T47D (cell line): ENCODE data around the gene PRRG1.
"Not testable (repeated sequence)": the region's sequence is repeated elsewhere in the genome, so short reads cannot be mapped to it uniquely, and the experiment has no call there.

Experiments used
- DNase-seq, 2 experiments: peaks; one replicate each; pipeline versions ENCODE4 v3.0.0 to v3.0.0-alpha.2; 2011 to 2012; ENCODE audit warnings: low read depth in 1 of 2, low spot score in 1 of 2
- JUND ChIP-seq: IDR thresholded peaks from 2 replicates; pipeline ENCODE4 v1.6.1; 2012; ENCODE audit warnings: low read depth
- in situ Hi-C: cut with HindIII; loops from 2 replicates; pipeline ENCODE4 v1.10.0; 2016; ENCODE audit warnings: low sequenced_read_pairs, low pct_unique_long_range_greater_than_20kb

Gene PRRG1

DNA sequence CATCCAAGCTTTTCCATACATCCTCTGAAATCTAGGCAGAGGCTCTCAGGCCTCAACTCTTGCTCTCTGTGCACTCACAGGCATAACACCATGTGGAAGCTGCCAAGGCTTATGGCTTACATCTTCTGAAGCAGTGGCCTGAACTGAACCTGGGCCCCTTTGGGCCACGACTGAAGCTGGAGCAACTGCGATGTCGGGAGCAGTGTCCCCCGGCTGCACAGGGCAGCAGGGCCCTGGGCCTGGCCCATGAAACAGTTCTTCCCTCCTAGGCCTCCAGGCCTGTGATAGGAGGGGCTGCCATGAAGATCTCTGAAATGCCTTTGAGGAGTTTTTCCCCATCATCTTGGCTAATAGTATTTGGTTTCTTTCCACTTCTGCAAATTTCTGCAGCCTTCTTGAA lies 39.2 kb downstream of the PRRG1 start:
- no peak for TF ChIP-seq JUND
- in situ Hi-C loops: no loop called here
- no peak for DNase-seq

DNA sequence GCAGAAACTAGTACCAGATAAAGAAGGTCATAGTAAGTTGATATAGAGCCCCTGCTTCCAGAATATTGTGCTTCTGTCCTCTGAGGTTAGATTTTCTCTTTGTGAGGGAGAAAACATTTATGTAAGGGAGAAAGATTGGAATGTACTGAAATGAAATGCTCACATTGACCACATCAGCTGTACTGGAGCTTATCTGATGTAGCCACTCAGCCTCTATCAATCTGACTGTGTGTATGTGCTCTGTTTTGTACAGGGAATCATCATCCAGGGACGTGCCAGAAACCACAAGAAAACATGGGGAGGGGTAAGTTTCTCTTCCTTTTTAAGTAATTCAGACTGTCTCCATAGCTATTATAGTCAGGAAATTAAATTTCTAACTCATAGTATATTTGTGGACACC lies 56.8 kb downstream of the PRRG1 start:
- no peak for TF ChIP-seq JUND
- no peak for DNase-seq
- in situ Hi-C loops: no loop called here

DNA sequence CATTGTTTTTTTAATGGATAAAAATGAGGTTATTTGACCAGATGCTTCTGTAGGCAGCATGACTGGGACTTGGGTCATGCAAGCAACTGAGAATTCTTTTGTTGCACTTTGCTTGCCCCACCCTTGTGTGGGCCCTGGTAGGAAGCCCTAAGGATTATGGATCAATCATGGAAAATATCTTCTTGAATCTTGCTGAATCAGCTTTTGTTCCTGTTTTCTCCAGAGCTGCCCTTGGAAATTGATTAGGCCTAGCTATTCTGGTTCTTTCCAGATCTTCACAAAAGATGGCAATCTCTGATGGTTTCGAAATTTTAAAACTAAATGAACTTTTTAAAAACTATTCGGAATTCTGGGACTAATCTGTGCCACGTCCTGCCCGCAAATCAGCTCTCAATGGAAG lies 58.6 kb downstream of the PRRG1 start:
- in situ Hi-C loops: no loop called here
- TF ChIP-seq JUND: no peak

DNA sequence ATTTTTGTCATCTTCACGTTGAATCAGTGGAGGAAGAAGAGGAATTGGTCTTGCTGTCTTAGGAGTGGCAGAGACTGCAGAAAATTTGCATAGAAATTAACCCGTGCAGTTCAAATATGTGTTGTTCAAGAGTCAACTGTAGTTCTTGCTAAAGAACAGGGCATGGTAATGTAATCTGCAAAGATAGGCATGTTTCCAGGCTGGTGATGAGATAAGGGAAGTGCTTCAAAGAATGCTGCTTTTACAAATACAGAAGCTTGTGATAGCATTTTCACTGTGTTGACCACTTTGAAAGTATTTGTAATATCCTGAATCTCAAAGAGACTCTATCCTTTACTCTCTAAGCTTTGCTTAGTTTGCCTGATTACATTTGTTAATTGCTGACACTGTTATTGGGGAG lies 60.1 kb downstream of the PRRG1 start:
- in situ Hi-C loops: no loop called here
- no peak for DNase-seq
- TF ChIP-seq JUND: no peak

More for the DNA sequence above, 58.6 kb downstream of the PRRG1 start:
- no peak for DNase-seq

DNA sequence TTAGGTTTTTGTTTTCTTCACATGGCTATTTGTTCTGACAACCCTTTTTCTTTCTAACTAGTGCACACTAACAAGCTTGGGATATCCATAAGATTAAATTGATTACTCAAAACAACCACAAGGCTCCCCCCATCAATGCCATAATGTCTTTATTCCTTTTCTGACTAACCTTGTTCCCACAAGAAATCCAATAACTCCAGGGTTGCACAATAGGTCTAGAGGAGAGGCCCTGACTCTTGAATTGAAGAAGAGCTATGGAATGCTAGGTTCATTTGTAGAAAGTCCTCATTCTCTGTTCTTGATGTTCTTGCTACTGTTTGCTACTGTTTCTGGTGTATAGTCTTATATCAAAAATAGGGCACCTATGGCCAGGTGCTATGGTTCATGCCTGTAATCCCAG lies 71.0 kb downstream of the PRRG1 start:
- in situ Hi-C loops: no loop called here
- TF ChIP-seq JUND: no peak
- no peak for DNase-seq

DNA sequence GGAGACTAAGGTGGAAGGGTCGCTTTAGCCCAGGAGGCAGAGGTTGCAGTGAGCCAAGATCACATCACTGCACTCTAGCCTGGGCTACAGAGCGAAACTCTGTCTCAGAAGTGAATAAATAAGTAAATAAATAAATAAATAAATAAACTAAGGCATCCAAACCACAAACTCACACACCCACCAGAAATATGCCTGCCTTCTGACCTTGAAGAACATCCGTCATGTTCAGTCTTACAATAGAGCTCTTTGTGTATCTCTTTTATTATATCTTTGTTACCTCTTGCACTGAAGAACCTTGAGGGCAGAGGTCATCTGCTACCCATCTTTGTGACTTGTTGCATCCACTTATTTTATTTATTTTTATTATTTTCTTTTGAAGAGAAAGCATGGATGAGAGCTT lies 71.6 kb downstream of the PRRG1 start:
- in situ Hi-C loops: no loop called here
- TF ChIP-seq JUND: no peak
- DNase-seq: no peak

DNA sequence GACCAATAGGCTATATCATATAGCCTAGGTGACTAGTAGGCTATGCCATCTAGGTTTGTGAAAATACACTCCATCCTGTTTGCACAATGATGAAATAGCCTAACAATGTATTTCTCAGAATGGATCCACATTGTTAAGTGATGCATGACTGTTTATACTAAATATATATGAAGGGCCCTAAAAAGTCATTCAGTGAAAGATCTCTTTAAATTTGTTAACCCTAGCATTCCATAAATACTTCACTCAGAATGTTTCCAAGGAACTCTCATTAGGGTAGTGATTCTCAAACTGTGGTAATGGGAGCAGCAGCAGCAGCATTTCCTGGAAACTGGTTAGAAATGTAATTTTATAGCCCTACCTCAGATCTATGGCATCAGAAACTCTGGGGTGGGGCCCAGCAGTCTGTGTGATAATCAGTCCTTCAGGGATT lies 74.9 kb downstream of the PRRG1 start:
- TF ChIP-seq JUND: no peak
- no peak for DNase-seq
- in situ Hi-C loops: no loop called here

DNA sequence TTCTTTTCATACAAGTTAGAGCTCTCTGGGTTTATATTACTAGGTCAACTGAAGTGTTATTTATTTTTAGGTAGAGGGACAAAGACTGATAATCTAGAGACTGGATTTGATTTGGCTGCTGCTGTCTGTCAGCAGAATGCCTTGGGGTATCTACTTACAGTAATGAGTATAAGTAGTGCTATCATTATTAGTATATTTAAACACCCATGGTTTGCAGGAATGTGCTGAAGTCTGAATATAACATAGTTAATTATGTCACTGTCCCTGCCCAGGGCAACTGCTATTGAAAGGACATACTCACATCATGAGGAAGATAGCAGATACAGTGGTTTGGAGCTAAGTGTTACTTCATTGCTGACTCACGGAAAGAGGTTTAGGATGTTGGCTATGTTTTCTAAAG lies 76.2 kb downstream of the PRRG1 start:
- no peak for TF ChIP-seq JUND
- in situ Hi-C loops: no loop called here
- DNase-seq: no peak

DNA sequence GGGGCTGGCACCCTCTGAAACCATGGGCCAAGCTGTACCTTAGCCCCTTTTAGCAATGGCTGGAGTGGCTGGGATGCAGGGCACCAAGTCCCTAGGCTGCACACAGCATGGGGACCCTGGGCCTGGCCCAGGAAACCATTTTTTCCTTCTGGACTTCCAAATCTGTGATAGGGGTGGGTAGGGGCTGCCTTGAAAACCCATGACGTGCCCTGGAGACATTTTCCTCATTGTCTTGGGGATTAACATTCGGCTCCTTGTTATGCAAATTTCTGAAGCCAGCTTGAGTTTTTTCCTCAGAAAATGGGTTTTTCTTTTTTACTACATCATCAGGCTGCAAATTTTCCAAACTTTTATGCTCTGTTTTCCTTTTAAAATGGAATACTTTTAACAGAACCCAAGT lies 79.8 kb downstream of the PRRG1 start:
- DNase-seq, in situ Hi-C loops: not testable (repeated sequence)

DNA sequence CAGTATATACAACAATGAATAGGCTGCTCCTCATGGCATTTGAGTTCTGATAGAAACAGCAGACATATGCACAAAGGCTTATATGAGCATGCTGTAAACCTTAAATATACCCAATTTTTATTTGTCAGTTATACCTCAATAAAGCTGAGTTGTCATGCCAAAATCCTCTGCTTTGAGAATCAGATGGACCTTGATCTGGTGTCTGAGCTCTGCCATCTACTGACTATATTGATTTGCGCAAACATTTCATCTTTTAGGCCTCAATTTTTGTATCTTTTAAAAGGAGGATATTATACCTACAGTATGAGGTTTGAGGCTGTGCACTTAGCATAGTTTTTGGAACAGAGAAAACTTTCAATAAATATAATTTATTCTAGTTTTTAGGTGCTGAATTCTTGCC lies 85.2 kb downstream of the PRRG1 start:
- in situ Hi-C loops: no loop called here
- TF ChIP-seq JUND: no peak
- DNase-seq: no peak

DNA sequence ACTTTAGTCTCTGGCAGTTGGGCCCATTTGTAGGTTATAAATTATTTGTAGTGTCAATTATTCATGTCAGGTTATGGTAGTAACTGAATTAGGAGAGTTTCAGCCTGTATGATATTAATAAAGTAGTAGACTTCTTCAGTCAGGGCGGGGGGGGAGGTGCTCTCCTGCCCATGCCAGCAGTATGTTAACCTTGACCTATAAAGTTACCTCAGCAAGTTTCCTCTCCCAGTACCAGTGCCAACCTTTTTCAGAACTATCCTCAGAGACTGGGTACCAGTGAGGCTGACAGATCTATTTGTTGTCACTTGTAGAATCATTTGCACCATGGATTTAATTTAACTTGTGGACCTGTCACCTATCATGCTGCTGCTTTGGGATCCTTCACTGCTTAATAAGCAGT lies 88.0 kb downstream of the PRRG1 start:
- in situ Hi-C loops: no loop called here
- TF ChIP-seq JUND: no peak
- DNase-seq: no peak

DNA sequence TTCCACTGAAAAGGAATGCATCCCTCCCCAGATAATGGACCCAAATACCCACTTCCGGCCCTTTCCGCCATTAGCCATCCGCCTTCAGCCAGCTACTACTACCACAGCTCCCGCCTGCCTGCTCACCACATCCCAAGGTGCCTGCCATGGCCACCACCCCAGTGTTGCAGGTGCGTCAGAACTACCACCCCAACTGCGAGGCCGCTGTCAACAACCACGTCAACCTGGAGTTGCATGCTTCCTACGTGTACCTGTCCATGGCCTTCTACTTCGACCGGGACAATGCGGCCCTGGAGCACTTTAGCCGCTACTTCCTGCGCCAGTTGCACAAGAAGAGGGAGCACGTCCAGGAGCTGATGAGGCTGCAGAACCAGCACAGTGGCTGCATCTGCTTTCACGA lies 92.2 kb downstream of the PRRG1 start:
- no peak for DNase-seq
- no peak for TF ChIP-seq JUND
- in situ Hi-C loops: no loop called here

DNA sequence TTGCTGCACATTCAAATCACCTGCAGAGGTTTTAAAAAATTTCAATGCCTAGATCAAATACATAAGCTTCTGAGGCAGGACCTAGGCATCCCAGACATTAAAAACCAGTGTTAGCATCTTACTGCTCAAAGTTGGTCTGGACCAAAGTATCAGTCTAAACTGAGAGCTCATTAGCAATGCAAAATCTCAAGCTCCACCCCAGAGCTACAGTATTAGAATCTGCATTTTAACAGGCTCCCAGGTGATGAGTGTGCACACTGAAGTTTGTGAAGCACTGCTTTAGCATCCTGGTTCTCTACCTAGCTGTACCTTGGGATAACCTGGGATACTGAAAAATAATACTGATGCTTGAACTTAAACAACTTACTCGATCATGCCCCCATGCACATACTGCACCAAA lies 96.0 kb downstream of the PRRG1 start:
- no peak for TF ChIP-seq JUND
- DNase-seq: no peak
- in situ Hi-C loops: no loop called here

DNA sequence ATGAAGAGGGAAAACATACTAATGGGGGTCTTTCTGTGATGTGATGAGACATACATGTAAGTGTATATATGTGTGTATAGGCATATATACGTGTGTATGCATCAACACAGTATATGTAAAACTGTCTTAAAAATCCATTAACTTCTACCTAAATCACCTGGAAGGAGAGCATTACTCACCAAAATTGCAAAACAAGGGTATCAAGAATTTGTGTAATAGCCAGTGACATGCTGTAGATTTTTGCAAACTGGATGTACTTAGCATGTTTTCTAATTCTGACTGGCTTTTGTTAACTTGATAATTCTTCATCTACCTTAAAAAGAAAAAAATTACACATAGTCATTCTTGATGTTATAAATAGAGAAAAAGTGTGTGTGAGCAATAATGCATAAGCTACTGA lies 104.7 kb downstream of the PRRG1 start:
- in situ Hi-C loops: no loop called here
- DNase-seq: no peak
- no peak for TF ChIP-seq JUND

DNA sequence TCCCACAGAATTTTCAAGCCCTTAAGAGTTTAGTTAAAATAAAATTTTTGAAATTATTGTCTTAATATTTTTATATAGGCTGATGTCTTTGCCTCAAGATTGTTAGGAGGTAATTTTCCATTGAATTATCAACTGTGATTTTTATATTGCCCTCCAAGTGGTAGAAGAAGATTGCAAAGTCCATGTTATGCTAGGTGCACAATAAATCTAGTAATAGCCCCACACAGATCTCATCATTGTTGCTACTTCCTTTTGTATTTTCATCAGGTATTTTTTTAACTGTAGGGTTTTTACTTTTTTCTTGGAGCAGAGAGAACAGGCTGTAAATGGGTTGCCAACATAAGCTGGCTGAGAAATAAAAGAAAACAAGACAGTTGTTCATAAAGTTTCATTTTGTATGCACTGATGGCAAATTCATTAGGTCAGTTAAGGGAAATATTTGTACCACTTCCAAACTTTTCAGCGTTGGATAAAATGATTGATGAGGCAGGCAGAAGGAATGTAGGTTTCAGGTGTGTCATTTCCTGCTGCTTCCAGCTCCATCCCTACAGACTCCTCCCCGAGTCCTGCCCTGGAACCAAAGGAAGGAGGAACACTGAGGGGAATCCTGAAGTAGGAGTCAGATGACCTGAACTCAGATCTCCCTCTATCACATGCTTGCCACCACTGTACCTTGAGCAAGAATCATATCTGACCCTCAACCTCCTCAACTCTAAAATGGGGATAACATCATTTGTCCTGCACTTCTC lies 105.5 kb downstream of the PRRG1 start:
- in situ Hi-C loops: no loop called here
- no peak for TF ChIP-seq JUND
- DNase-seq: no peak
